Brain microvascular endothelial cell (primary cell): ENCODE measurements around the gene PPFIA2.

Experiments
- DNase-seq: peaks from one replicate; pipeline ENCODE4 v3.0.0-alpha.2; 2020
- H3K27ac ChIP-seq: fragments of 250-450 bp; sonication (Bioruptor Pico); 2 replicates; pipeline ENCODE4 v1.5.1; 2020; ENCODE audit warnings: mild to moderate bottlenecking, moderate library complexity
- H3K27me3 ChIP-seq: fragments of 250-450 bp; sonication (Bioruptor Pico); replicated peaks from 2 replicates; pipeline ENCODE4 v1.5.1; 2020; ENCODE audit warnings: mild to moderate bottlenecking
- H3K36me3 ChIP-seq: fragments of 250-450 bp; sonication (Bioruptor Pico); replicated peaks from 2 replicates; pipeline ENCODE4 v1.5.1; 2020; ENCODE audit warnings: mild to moderate bottlenecking
- H3K4me3 ChIP-seq: 2 replicates; pipeline ENCODE4 v1.5.1; 2011; ENCODE audit warnings: low read depth, mild to moderate bottlenecking, control low read depth, low read length, moderate library complexity
- CTCF ChIP-seq: IDR thresholded peaks from 2 replicates; pipeline ENCODE4 v1.5.1; 2011; ENCODE audit warnings: low read depth, mild to moderate bottlenecking, moderate library complexity, low read length, control low read depth, inconsistent platforms; ENCODE audit errors: missing control alignments
- in situ Hi-C: cut with HindIII; loops from 2 replicates; pipeline ENCODE4 v1.10.0; 2017; ENCODE audit warnings: low sequenced_read_pairs, low pct_ligation_motif_present

PPFIA2 gene

DNA sequence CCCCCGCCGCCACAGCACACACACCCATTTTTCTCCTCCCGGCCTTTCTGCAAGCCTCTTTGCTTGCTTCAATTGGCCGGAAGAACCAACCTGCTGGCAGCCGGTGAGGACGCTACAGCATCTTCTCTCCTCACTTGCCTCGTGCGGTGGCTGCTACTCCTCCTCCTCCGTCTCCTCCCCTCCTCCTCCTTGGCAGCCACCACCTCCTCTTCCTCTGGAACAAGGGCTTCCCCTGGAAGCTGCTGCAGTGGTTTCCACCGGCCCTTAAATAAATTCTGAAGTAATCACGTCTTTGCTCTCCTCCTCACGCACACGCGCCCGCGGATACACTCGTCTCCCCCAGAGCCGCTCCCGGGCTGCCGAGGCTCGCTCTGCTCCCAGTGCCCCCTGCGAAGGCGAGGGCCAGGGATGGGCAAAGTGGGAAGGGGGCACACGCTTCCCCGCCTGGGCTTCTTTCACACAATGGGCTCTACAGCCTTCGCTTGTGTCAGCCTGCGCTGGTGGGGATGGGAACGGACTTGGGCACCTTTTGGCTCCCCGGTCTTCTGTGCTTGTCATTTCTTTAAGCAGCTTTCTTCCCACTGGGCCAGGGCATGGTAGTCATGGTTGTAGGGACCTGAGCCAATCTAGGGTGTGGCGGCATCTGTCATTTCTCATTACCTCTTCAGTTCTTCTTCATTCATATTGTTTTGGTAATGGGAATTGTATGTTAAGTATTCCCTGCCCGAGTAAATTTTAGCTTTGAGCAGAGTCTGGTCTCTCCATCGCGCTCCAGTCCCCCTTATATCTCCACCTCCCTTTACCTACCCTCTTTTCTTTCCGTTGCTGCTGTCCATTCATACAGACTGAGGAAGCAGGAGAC lies at the start of gene PPFIA2:
Gene PPFIA2 (minus strand): TSS at position 161 of the 862 bp plus-strand sequence.
- peak; percentile 26 for DNase-seq
- in situ Hi-C loops, result no loop called here
- H3K27ac ChIP-seq, result no peak within 1 kb of the TSS

GRCh38 chr12:81800298-81801148 lies 41.4 kb upstream of the PPFIA2 start:
- H3K36me3 ChIP-seq, result no peaks in the 10 kb centered on the region
- in situ Hi-C loops, result no loop called here
- H3K27ac ChIP-seq, result peak overlapping the region; percentile 53
- no peak for TF ChIP-seq CTCF
- H3K4me3 ChIP-seq, result no peak overlapping the region
- H3K27me3 ChIP-seq, result no peaks in the 10 kb centered on the region
- peak; percentile 7 for DNase-seq

More for the DNA sequence above, at the start of gene PPFIA2:
- H3K36me3 ChIP-seq, result no peaks in the 10 kb centered on the region
- peak within 1 kb of the TSS; percentile 66 for H3K4me3 ChIP-seq
- no peak for TF ChIP-seq CTCF
- no peaks in the 10 kb centered on the region for H3K27me3 ChIP-seq

DNA sequence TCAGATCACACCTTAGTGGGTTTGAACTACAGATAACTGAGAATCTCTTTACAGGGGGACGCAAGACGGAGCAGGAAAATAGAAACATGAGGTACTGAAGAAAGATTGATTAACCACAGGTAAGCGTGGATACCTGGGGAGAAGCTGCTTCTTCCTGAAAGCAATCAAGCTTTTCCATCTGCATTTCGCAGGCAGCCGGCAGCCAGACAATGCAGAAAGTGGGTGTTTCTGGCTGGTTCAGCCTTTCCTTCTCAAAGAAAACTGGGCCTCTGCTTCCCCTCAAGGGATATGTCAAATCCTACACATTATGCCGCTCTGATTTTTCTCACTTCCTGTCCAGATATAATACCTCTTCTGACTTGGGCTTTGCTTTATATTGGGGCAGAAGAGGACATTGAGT lies 39.1 kb upstream of the PPFIA2 start:
- in situ Hi-C loops, result no loop called here

GRCh38 chr12:81797100-81797499 lies 38.0 kb upstream of the PPFIA2 start:
- Histone ChIP-seq H3K27ac (no peak overlapping the region), H3K4me3 (no peak overlapping the region), H3K27me3 (no peaks in the 10 kb centered on the region), H3K36me3 (no peaks in the 10 kb centered on the region)
- in situ Hi-C loops, result no loop called here
- DNase-seq, result no peak
- TF ChIP-seq CTCF, result peak; percentile 48

More for the DNA sequence above, 39.1 kb upstream of the PPFIA2 start:
- no peak for DNase-seq
- TF ChIP-seq CTCF, result no peak
- Histone ChIP-seq H3K27ac (no peak overlapping the region), H3K4me3 (no peak overlapping the region), H3K36me3 (no peaks in the 10 kb centered on the region), H3K27me3 (no peaks in the 10 kb centered on the region)

GRCh38 chr12:81792666-81793065 lies 33.5 kb upstream of the PPFIA2 start:
- Histone ChIP-seq H3K27me3 (no peaks in the 10 kb centered on the region), H3K36me3 (no peaks in the 10 kb centered on the region), H3K4me3 (no peak overlapping the region), H3K27ac (no peak overlapping the region)
- no peak for DNase-seq
- TF ChIP-seq CTCF, result no peak
- in situ Hi-C loops, result no loop called here
